Hypothalamus (tissue), 51 donors: ENCODE data around the gene MAB21L4.
"Not testable (repeated sequence)": the region's sequence is repeated elsewhere in the genome, so short reads cannot be mapped to it uniquely, and the experiment has no call there.

Experiments
- DNase-seq, 51 donors: peaks; one replicate each; lab custom pipeline; 2025; lab: John Stamatoyannopoulos, UW

The MAB21L4 gene

DNA sequence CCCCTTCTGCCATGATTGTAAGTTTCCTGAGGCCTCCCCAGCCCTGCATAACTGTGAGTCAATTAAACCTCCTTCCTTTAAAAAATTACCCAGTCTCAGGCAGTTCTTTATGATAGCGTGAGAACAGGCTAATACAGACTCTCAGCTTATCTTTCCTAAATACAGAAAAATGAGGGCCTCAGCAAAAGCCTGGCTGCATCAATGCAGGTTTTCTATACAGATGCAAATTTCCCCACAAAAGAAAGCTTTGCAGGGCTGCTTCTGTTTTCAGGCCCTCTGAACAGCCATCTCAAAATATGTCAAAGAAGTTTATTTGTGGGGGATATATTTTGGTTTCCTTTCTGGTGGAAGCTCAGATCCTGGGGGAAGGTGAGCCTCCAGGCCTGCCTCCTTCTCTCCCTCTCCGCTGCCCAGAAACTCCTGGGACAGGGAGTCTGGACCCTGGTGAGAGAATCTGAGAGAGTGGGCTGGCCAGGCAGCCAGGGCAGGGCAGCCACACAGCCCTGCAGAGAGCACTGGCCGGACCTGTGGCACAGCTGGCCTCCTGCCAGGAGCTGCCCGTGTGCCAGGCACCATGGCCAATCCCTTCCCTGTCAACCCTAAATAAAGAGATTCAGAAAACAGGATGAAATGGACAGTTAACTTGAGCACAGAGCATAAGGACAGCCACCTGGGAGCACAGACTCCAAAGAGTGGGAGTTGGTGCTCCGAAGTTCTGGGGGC, 48.9 kb downstream of the MAB21L4 start:
- peak in 3 of 51 donors; percentile 19 to 23 (median 22) for DNase-seq

DNA sequence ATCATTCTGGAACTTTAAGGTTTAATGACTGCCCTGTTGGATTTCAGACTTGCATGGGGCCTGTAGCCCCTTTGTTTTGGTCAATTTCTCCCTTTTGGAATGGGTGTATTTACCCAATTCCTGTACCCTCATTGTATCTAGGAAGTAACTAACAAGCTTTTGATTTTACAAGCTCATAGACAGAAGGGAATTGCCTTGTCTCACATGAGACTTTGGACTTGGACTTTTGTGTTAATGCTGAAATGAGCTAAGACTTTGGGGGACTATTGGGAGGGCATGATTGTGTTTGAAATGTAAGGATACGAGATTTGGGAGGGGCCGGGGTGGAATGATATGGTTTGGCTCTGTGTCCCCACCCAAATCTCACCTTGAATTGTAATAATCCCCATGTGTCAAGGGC, 49.6 kb downstream of the MAB21L4 start:
- not testable (repeated sequence) for DNase-seq

DNA sequence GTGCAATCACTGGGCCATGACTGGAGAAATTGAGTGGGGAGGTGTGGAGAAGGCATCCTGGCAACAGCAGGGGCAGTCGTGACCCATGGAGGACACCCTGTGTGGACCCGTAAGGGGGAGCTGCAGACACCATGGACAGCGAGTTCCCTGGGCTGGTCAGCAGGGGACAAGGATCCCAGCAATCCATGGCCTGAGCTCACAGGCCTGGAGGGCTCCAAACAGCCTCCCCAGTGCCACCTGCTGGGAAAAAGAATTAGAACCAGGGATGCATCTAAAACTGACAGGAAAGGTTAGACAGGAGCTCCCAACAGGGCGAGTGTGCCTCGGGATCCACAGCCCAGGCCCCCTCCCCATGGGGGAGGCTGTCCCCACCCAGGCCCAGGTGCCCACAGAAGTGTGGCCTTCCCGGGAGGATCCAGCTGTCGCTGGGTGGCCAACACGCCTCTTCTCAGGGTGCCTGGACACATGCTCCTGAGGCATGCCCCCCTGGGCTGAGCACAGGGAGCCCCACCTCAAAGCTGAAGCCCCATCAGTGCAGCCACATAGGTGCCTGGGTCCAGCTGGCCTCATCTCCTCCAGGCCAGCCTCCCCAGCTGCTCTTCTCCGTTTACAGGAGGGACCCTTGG, 55.4 kb downstream of the MAB21L4 start:
- DNase-seq, result peak in 37 of 51 donors; percentile 22 to 85 (median 63)

DNA sequence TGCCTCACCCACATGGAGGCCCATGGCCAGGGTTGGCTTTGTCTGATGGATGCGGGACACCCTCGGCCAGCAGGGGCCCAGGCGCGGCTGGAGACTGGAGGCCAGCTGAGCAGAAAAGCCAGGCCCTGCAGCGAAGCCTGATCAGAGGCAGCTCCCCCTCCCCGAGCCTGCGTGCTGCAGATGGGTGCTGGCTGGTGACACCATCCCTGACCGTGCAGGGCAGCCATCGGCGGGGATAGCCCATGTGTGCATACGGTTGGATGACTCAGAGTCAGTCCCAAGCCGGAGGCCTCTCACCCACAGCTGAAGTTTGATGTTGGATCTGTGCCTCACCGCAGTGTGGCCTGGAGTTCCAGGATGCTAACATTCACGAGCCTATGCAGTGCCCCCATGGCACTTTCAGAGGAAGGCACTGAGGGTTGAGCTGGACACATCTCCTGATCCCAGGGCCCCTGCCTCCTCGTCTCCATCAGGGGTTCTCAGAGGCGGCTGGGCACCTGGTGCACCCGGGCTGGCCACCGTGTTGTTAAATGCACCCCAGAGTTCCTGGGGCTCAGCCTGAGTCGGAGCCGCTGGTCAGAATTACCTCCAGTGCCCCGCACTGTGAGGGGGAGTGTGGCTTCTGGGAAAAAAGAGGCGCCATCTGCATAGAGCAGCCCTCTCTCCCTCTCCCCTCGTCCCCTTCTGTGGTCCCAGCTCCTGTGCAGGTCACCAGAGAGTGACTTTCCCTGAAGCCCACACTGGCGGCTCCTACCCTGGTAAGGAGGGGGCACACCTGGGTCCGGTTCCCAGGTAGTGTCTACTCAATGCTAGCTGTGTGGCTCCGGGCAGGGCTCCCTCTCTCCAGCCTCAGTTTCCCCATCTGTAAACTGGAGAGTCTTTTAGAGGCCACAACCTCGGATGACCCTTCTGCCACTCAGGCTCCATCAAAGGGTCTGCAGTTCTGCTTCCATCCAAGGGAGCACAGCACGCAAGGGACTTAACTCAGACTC, 56.5 kb downstream of the MAB21L4 start:
- no peak for DNase-seq

- no peak for DNase-seq
Observed at GRCh38 chr2:240837621-240838020, 58.3 kb downstream of the MAB21L4 start.

DNA sequence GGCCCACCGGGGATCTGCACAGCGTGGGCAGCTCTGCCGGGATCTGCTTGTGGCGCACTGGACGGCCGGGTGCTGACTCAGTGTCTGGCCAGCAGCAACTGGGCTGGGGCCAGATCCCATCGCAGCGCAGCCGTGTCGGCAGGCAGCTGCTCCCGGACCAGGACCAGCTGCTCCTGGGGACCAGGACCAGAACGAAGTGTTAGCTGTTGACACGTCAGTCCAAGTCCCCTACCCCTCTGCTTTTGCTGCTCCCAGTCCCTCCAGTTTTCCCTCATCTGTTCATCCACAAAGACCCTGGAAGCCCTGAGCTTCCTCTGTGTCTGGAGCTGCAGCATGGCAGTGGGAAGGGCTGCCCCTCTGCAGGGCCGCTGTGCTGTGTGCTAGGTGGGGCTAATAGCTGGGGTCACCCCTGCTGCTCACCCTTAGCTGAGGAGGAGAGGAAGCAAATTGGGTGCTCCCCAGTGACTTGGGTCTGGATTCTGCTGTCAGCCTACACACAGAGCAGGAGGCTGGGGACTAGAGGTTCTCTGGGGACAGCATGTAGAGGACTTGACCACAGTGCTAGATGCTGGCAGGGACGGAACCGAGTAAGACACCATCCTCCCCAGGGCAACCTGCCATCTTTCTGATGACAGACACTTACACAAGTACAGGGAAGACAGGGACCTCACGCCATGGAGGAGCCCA, 59.0 kb downstream of the MAB21L4 start:
- peak in 36 of 51 donors; percentile 12 to 77 (median 50) for DNase-seq
